ENCODE measurements around the gene TCP11L2. TPM values are rescaled to one million over a fixed set of nuclear protein-coding genes. Genes with fewer than 3 reads are reported as not detected.

TCP11L2 gene
- total and polyA plus RNA-seq, 4 donors, result 2.5 to 98.1 (median 5.9) TPM

DNA sequence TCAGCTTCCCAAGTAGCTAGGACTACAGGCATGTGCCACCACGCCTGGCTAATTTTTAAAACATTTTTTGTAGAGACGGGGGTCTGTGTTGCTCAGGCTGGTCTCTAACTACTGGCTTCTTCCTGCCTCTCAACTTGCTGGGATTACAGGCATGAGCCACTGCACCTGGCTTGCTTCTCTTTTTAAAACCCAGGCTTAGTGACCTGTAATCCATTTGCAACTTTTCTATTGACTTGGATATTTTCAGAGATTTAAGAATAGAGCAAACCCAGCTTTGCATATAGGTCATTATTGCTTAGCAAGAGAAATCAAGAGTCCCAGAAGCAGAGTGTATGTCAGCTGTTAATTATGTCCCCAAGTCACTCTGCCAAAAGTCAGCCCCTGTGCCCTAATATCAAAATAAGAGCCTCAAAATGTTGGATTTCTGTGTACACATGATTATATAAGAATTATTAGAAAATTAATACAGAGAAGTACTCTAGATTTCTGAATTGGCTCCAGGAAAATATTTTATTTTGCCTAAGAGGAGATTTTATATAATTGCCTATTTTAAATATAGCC, 24.9 kb downstream of the TCP11L2 start:
- Histone ChIP-seq H3K27ac (ENCODE audit: low read depth in 1 of 2, low read length in 2 of 2) (no peak overlapping the region), H3K36me3 (ENCODE audit: control insufficient read depth in 4 of 4, insufficient read depth in 3 of 4, low read depth in 1 of 4, low read length in 3 of 4) (peaks cover 1 to 21% (median 12%) of the 10 kb centered on the region in 4 donors), H3K27me3 (ENCODE audit: control insufficient read depth in 4 of 4, insufficient read depth in 4 of 4, low read length in 3 of 4) (no peaks in the 10 kb centered on the region), H3K4me3 (ENCODE audit: low read depth in 1 of 3, low read length in 3 of 3) (no peak overlapping the region), H3K4me1 (ENCODE audit: control insufficient read depth in 4 of 4, insufficient read depth in 4 of 4, low read length in 3 of 4) (no peaks in the 10 kb centered on the region), H3K9me3 (ENCODE audit: control insufficient read depth in 4 of 4, low read length in 3 of 4) (no peaks in the 10 kb centered on the region), H3K9ac (ENCODE audit: low read depth in 1 of 2, low read length in 2 of 2) (no peak overlapping the region)
- DNase-seq (ENCODE audit: low spot score), result no peak
- TF ChIP-seq MAX (IDR thresholded peaks at IDR 0.05) (no peak), HNF4A (conservative IDR thresholded peaks at IDR 0.05) (no peak), EGR1 (IDR thresholded peaks at IDR 0.05; ENCODE audit: low read depth in 2 of 2) (no peak), SP1 (IDR thresholded peaks at IDR 0.05) (no peak), JUND (IDR thresholded peaks at IDR 0.05) (no peak), REST (IDR thresholded peaks at IDR 0.05) (no peak), CTCF (IDR thresholded peaks at IDR 0.05; ENCODE audit: low read depth, low read length, missing input control) (no peak), FOXA1 (IDR thresholded peaks at IDR 0.05) (no peak), GABPA (IDR thresholded peaks at IDR 0.05 in 1 of 2, conservative IDR thresholded peaks at IDR 0.05 in 1 of 2) (no peak), RXRA (IDR thresholded peaks at IDR 0.05) (no peak), NR2F2 (IDR thresholded peaks at IDR 0.05) (no peak), TAF1 (conservative IDR thresholded peaks at IDR 0.05) (no peak), ZBTB33 (IDR thresholded peaks at IDR 0.05) (no peak), YY1 (IDR thresholded peaks at IDR 0.05) (no peak), HNF4G (IDR thresholded peaks at IDR 0.05) (no peak), RAD21 (IDR thresholded peaks at IDR 0.05) (no peak), FOXA2 (IDR thresholded peaks at IDR 0.05) (no peak)
- TF ChIP-seq, protein P1, sequence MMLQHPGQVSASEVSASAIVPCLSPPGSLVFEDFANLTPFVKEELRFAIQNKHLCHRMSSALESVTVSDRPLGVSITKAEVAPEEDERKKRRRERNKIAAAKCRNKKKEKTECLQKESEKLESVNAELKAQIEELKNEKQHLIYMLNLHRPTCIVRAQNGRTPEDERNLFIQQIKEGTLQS (IDR thresholded peaks at IDR 0.05), result no peak
- 93% methylated on average over 2 of the region's 2 CpGs for WGBS

Data from liver (tissue), 9 donors.